ENCODE results near the gene DNM3.

DNA sequence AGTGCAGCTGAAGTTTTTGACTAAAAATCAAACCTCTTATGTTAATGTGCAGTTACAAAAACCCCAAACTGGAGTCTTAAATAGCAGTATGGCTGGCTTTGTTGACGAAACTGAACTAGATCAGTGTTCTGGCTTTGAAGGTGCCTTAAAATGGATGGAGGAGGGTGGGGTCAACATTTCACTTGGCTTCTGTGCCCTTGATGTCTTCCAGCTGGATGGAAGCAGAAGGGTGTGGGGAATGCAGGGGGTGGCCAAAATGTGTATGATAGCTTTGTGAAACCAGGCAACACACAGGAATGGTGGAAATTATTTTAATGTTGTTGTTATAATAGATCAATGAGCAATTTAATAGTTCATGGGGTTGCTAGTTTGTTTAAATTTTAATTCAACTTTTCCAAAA, 482.4 kb downstream of the DNM3 start:
- TF ChIP-seq EZH2 (IDR thresholded peaks at IDR 0.05; ENCODE audit: insufficient read depth, poor library complexity, severe bottlenecking) (no peak), EZH2phosphoT487 (IDR thresholded peaks at IDR 0.05; ENCODE audit: insufficient read depth, low read depth) (no peak)

Measured in GM23248 (cell line).